ENCODE results near the gene SPRED1. TPM values are rescaled to one million over a fixed set of nuclear protein-coding genes. Genes with fewer than 3 reads are reported as not detected.
"Not testable (repeated sequence)": the region's sequence is repeated elsewhere in the genome, so short reads cannot be mapped to it uniquely, and the experiment has no call there.

SPRED1 gene
- total RNA-seq, 1 experiment from 2014 or later = 25.9 TPM

DNA sequence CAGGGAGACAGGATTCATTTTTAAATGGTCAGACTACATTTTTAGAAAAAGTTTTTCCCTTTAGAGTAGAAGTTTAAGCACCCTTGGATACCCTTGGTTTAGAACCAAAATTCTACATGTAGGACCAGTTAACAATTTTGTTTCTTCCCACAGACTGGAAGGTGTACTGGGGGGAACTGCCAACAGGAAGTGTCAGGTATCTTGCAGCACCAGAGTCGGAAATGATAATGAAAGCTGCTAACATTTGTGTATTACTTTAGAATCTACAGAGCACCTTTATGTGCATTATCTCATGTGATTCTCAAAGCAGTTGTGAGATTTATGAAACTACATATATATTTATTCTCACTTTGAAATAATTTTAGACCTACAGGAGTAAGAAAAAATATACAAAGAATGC, 21.5 kb downstream of the SPRED1 start:
- no peak for DNase-seq (ENCODE audit: extremely low read depth, low read depth)

- DNase-seq (ENCODE audit: extremely low read depth, low read depth) = no peak
Measured at GRCh38 chr15:38275959-38276358, 23.3 kb downstream of the SPRED1 start.

- not testable (repeated sequence) for DNase-seq (ENCODE audit: extremely low read depth, low read depth)
Measured at GRCh38 chr15:38277281-38277680, 24.6 kb downstream of the SPRED1 start.

GRCh38 chr15:38281031-38281430, 28.4 kb downstream of the SPRED1 start:
- DNase-seq (ENCODE audit: extremely low read depth, low read depth) = no peak

- DNase-seq (ENCODE audit: extremely low read depth, low read depth) = no peak
Measured at GRCh38 chr15:38283010-38283409, 30.4 kb downstream of the SPRED1 start.

GRCh38 chr15:38285456-38285855, 32.8 kb downstream of the SPRED1 start:
- DNase-seq (ENCODE audit: extremely low read depth, low read depth) = no peak

- DNase-seq (ENCODE audit: extremely low read depth, low read depth) = no peak
Measured at GRCh38 chr15:38294126-38294525, 41.5 kb downstream of the SPRED1 start.

- no peak for DNase-seq (ENCODE audit: extremely low read depth, low read depth)
Measured at GRCh38 chr15:38297623-38298388, 45.2 kb downstream of the SPRED1 start.

DNA sequence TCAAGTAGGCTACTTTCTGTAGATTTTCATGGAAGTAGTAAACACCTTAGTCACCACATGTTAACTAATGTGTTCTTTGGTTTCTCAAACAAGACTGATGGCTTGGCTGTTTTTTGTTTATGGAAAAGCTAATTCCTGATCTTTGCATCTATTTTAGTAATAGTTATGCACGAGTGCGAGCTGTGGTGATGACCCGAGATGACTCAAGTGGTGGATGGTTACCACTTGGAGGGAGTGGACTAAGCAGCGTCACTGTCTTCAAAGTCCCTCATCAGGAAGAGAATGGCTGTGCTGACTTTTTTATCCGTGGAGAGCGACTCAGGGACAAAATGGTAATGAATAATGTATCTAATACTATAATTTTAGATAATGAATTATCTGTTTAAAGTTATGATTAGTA, 46.6 kb downstream of the SPRED1 start:
- DNase-seq (ENCODE audit: extremely low read depth, low read depth) = no peak

GRCh38 chr15:38300395-38300794, 47.8 kb downstream of the SPRED1 start:
- DNase-seq (ENCODE audit: extremely low read depth, low read depth) = no peak

DNA sequence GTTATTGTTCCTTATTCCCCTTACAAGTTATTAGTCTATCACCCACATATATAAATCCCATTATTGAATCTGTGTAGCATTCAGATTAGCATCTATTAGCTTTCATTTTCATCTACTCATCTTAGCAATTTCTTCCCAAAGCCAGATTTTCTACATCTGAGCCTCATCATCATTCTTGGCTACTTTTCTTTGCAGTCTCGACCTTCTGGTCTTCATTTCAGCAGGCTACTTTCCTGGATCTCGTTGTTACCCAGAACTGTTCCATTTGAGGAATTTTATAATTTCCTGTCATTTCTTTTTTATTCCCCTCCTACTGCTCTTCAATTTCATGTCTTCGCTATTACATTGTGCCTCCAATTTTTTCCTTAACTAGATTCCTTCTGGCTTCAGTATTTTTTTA, 51.8 kb downstream of the SPRED1 start:
- no peak for DNase-seq (ENCODE audit: extremely low read depth, low read depth)

DNA sequence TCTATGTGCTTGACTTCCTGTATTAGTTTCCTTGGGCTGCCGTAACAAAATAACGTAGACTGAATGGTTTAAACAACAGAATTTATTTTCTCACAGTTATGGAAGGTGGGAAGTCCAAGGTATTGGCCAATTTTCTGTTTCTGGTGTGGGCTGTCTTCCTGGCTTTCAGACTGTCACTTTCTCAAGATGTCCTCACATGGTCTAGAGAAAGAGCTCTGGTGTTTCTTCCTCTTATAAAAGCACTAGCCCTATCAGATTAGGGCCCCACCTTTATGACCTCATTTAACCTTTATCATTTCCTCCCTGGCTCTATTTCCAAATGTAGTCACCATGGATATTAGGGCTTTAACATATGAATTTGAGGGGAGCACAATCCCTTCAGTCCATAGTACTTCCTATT, 54.6 kb downstream of the SPRED1 start:
- DNase-seq (ENCODE audit: extremely low read depth, low read depth) = no peak

DNA sequence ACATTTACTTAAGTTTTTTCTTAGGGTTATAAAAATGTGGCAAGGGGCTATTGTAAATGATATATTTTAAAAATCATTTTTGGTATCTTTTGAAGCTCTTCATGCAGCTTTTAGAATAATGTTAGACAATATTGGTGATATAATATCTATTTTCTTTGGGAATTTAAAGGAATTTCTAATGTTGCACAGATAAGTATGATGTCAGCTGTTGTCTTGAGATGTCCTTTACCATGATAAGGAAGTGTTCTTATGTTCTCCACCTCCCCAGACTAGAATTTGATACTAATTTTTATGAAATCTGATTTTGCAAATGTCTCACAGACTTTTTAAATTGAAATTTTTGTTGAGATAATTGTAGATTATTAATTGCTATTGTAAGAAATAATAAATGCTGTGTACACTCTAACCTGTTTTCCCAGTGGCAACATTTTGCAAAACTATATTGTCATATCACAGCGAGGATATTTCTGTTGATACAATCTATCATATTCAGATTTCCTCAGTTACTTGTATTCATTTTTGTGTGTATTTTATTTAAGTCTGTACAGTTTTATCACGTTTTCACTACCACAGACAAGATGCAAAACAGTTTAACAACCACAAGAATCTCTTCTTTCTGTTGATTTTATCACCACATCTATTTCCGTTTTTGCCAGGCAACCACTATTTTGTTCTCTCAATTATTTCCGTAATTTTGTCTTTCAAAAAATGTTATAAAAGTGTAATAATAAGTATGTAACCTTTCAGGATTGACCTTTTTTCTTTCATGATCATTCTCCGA, 55.4 kb downstream of the SPRED1 start:
- DNase-seq (ENCODE audit: extremely low read depth, low read depth) = no peak

- DNase-seq (ENCODE audit: extremely low read depth, low read depth) = no peak
Measured at GRCh38 chr15:38308797-38309196, 56.2 kb downstream of the SPRED1 start.

DNA sequence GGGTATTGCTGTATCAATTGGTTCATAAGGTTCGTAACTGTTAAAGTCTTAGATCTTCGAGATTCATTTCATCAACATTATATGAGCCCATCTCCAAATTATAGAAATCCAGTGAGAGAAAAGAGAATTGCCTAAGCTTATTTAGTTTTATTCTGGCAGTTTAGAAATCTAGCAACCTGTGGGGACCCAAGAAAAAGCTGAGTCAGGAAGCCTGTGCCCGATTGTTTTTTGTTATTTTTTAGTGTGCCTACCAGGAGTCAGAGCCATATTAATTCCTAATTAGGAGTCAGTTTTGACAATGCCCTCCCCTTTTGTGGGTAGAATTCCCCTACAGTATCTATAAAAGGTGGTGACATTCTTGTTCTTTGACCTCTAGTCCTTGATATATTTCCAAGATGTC, 59.6 kb downstream of the SPRED1 start:
- no peak for DNase-seq (ENCODE audit: extremely low read depth, low read depth)

GRCh38 chr15:38316311-38316710, 63.7 kb downstream of the SPRED1 start:
- DNase-seq (ENCODE audit: extremely low read depth, low read depth) = no peak

- no peak for DNase-seq (ENCODE audit: extremely low read depth, low read depth)
Measured at GRCh38 chr15:38320181-38320580, 67.5 kb downstream of the SPRED1 start.

- no peak for DNase-seq (ENCODE audit: extremely low read depth, low read depth)
Measured at GRCh38 chr15:38320866-38321265, 68.2 kb downstream of the SPRED1 start.

GRCh38 chr15:38323895-38324294, 71.3 kb downstream of the SPRED1 start:
- DNase-seq (ENCODE audit: extremely low read depth, low read depth) = no peak

- DNase-seq (ENCODE audit: extremely low read depth, low read depth) = no peak
Measured at GRCh38 chr15:38324939-38325647, 72.5 kb downstream of the SPRED1 start.

GRCh38 chr15:38325648-38325990, 73.0 kb downstream of the SPRED1 start:
- no peak for DNase-seq (ENCODE audit: extremely low read depth, low read depth)

DNA sequence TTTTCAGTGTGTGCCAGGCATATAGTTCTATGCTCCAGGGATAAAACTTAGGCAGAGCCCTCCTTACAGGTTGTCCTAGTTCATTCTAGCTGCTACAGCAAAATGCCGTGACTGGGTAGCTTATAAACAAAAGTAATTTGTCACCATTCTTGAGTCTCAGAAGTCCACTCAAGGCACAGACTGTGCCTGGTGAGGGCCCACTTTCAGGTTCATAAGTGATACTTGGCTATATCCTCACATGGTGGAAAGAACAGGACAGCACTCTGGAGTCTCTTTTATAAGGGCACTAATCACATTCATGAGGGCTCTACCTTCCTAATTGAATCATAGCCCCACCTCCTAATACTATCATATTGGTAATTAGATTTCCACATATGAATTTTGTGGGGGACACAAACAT, 80.1 kb downstream of the SPRED1 start:
- DNase-seq (ENCODE audit: extremely low read depth, low read depth) = no peak

Measured in NCI-H460 (cell line).